Gastroesophageal sphincter (tissue), 3 donors: Measurements from ENCODE around the gene IQSEC3.

Source experiments
- POLR2A ChIP-seq, 2 donors: fragments of 450-650 bp; IDR thresholded peaks; one replicate each; pipeline ENCODE4 v1.6.1; 2017; ENCODE audit warnings: antibody characterized with exemption in 2 of 2, mild to moderate bottlenecking in 2 of 2, moderate library complexity in 1 of 2
- TF ChIP-seq, protein P1 (sequence below), 4 experiments: fragments of 200-600 bp in 2 of 4; fragments of 450-650 bp in 2 of 4; sonication (generic) in 1 of 4; IDR thresholded peaks; one replicate each; pipeline ENCODE4 v1.5.1; 2017 to 2019; ENCODE audit warnings: antibody characterized with exemption in 4 of 4, mild to moderate bottlenecking in 2 of 4, moderate library complexity in 2 of 4

DNA sequence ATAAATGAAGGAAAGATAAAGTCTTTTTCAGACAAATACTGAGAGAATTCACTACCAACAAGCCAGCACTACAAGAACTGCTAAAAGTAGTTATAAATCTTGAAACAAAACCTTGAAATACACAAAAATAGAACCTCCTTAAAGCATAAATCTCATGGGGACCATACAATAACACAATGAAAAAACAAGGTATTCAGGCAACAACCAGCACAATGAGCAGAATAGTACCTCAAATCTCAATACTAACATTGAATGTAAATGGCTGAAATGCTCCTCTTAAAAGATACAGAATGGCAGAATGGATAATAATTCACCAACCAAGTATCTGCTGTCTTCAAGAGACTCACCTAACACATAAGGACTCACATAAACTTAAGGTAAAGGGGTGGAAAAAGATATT, 7.7 kb upstream of the IQSEC3 start:
- no peak for TF ChIP-seq POLR2A (IDR thresholded peaks at IDR 0.05)
- TF ChIP-seq, protein P1, sequence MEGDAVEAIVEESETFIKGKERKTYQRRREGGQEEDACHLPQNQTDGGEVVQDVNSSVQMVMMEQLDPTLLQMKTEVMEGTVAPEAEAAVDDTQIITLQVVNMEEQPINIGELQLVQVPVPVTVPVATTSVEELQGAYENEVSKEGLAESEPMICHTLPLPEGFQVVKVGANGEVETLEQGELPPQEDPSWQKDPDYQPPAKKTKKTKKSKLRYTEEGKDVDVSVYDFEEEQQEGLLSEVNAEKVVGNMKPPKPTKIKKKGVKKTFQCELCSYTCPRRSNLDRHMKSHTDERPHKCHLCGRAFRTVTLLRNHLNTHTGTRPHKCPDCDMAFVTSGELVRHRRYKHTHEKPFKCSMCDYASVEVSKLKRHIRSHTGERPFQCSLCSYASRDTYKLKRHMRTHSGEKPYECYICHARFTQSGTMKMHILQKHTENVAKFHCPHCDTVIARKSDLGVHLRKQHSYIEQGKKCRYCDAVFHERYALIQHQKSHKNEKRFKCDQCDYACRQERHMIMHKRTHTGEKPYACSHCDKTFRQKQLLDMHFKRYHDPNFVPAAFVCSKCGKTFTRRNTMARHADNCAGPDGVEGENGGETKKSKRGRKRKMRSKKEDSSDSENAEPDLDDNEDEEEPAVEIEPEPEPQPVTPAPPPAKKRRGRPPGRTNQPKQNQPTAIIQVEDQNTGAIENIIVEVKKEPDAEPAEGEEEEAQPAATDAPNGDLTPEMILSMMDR (IDR thresholded peaks at IDR 0.05) = no peak
